Prostate gland (tissue), 2 donors: Measurements from ENCODE around the gene CELF4. TPM values are rescaled to one million over a fixed set of nuclear protein-coding genes. Genes with fewer than 3 reads are reported as not detected.

ENCODE experiments used
- DNase-seq: peaks from one replicate; pipeline ENCODE4 v3.0.0-alpha.2; 2019; ENCODE audit warnings: low spot score
- H3K27ac ChIP-seq, 2 donors: fragments of 200-600 bp; sonication (generic); 2 replicates each; pipeline ENCODE4 v1.5.1; 2017 to 2019
- H3K27me3 ChIP-seq: fragments of 200-600 bp; sonication (generic); replicated peaks from 2 replicates; pipeline ENCODE4 v1.5.1; 2019; ENCODE audit not compliant: insufficient read depth
- H3K36me3 ChIP-seq, 2 donors: fragments of 200-600 bp; sonication (generic); 1 replicate in 1 of 2; 2 replicates in 1 of 2; pipeline versions ENCODE4 v1.5.1 to v1.8.1; 2017 to 2019
- H3K4me1 ChIP-seq: fragments of 200-600 bp; sonication (generic); replicated peaks from 2 replicates; pipeline ENCODE4 v1.5.1; 2019
- H3K4me3 ChIP-seq, 2 donors: fragments of 200-600 bp; sonication (generic); 2 replicates each; pipeline ENCODE4 v1.5.1; 2017 to 2019
- H3K9me3 ChIP-seq: fragments of 200-600 bp; sonication (generic); 2 replicates; pipeline ENCODE4 v1.5.1; 2017
- POLR2A ChIP-seq: fragments of 450-650 bp; IDR thresholded peaks from one replicate; pipeline ENCODE4 v1.6.1; 2016; ENCODE audit warnings: antibody characterized with exemption, mild to moderate bottlenecking
- POLR2AphosphoS5 ChIP-seq: sonication (generic); formaldehyde crosslinking; IDR thresholded peaks from one replicate; pipeline ENCODE4 v1.6.1; 2017; ENCODE audit warnings: antibody characterized with exemption
- WGBS: methylation state at CpG from one replicate; pipeline ENCODE4 v1.1.5; 2018; 5-methylcytosine and 5-hydroxymethylcytosine counted together
- intact Hi-C: fragments of 100-400 bp; cut with DNase I; formaldehyde crosslinking; loops from one replicate; pipeline ENCODE4 v1.14.2; 2022
- total RNA-seq, 2 donors: library from RNA; depleted of rRNA; stranded (reverse); fragments of >200 nt; gene quantifications; one replicate each; pipeline ENCODE4 v1.1.0, GENCODE V29; 2016
- TF ChIP-seq, protein P1 (sequence below), 4 experiments: fragments of 200-600 bp in 2 of 4; fragments of 450-650 bp in 2 of 4; sonication (generic) in 2 of 4; IDR thresholded peaks; 1 replicate in 3 of 4; 2 replicates in 1 of 4; pipeline ENCODE4 v1.5.1; 2016 to 2019; ENCODE audit warnings: antibody characterized with exemption in 4 of 4, mild to moderate bottlenecking in 2 of 4, moderate library complexity in 2 of 4

Gene CELF4
- total RNA-seq, 2 donors from 2014 or later = 7.8 to 8.5 TPM

- WGBS = 76% methylated on average over 4 of the region's 4 CpGs
- TF ChIP-seq, protein P1, sequence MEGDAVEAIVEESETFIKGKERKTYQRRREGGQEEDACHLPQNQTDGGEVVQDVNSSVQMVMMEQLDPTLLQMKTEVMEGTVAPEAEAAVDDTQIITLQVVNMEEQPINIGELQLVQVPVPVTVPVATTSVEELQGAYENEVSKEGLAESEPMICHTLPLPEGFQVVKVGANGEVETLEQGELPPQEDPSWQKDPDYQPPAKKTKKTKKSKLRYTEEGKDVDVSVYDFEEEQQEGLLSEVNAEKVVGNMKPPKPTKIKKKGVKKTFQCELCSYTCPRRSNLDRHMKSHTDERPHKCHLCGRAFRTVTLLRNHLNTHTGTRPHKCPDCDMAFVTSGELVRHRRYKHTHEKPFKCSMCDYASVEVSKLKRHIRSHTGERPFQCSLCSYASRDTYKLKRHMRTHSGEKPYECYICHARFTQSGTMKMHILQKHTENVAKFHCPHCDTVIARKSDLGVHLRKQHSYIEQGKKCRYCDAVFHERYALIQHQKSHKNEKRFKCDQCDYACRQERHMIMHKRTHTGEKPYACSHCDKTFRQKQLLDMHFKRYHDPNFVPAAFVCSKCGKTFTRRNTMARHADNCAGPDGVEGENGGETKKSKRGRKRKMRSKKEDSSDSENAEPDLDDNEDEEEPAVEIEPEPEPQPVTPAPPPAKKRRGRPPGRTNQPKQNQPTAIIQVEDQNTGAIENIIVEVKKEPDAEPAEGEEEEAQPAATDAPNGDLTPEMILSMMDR (IDR thresholded peaks at IDR 0.05) = no peak
- TF ChIP-seq POLR2A (no peak), POLR2AphosphoS5 (no peak)
- H3K27me3 ChIP-seq = no peaks in the 10 kb centered on the region
- no peaks in the 10 kb centered on the region for H3K4me1 ChIP-seq
- no peaks in the 10 kb centered on the region for H3K36me3 ChIP-seq
- H3K4me3 ChIP-seq = no peak overlapping the region
- no peaks in the 10 kb centered on the region for H3K9me3 ChIP-seq
- intact Hi-C loops = no loop called here
- DNase-seq = no peak
- H3K27ac ChIP-seq = no peak overlapping the region
Observed at GRCh38 chr18:37424507-37424906, 141.1 kb downstream of the CELF4 start.

- Histone ChIP-seq H3K4me1 (no peaks in the 10 kb centered on the region), H3K4me3 (no peak overlapping the region), H3K36me3 (no peaks in the 10 kb centered on the region), H3K9me3 (no peaks in the 10 kb centered on the region), H3K27ac (no peak overlapping the region), H3K27me3 (no peaks in the 10 kb centered on the region)
- TF ChIP-seq, protein P1 (IDR thresholded peaks at IDR 0.05) = no peak
- TF ChIP-seq POLR2A = no peak
- TF ChIP-seq POLR2AphosphoS5 = no peak
- no peak for DNase-seq
- intact Hi-C loops = no loop called here
- 82% methylated on average over 6 of the region's 6 CpGs for WGBS
Observed at GRCh38 chr18:37422596-37422995, 143.0 kb downstream of the CELF4 start.

- DNase-seq = no peak
- H3K4me1 ChIP-seq = no peaks in the 10 kb centered on the region
- no peaks in the 10 kb centered on the region for H3K27me3 ChIP-seq
- TF ChIP-seq, protein P1 (IDR thresholded peaks at IDR 0.05) = no peak
- TF ChIP-seq POLR2A (no peak), POLR2AphosphoS5 (no peak)
- H3K27ac ChIP-seq = no peak overlapping the region
- H3K4me3 ChIP-seq = no peak overlapping the region
- intact Hi-C loops = no loop called here
- no peaks in the 10 kb centered on the region for H3K9me3 ChIP-seq
- no peaks in the 10 kb centered on the region for H3K36me3 ChIP-seq
- 94% methylated on average over 2 of the region's 2 CpGs for WGBS
Observed at GRCh38 chr18:37422116-37422515, 143.5 kb downstream of the CELF4 start.

GRCh38 chr18:37421341-37422077 lies 144.1 kb downstream of the CELF4 start:
- H3K4me1 ChIP-seq = no peaks in the 10 kb centered on the region
- WGBS = 68% methylated on average over 16 of the region's 16 CpGs
- intact Hi-C loops = no loop called here
- TF ChIP-seq, protein P1 (IDR thresholded peaks at IDR 0.05) = no peak
- H3K27ac ChIP-seq = no peak overlapping the region
- H3K27me3 ChIP-seq = no peaks in the 10 kb centered on the region
- H3K36me3 ChIP-seq = no peaks in the 10 kb centered on the region
- no peak for DNase-seq
- H3K4me3 ChIP-seq = no peak overlapping the region
- H3K9me3 ChIP-seq = no peaks in the 10 kb centered on the region

GRCh38 chr18:37420315-37420880 lies 145.2 kb downstream of the CELF4 start:
- Histone ChIP-seq H3K4me3 (no peak overlapping the region), H3K4me1 (no peaks in the 10 kb centered on the region), H3K27ac (no peak overlapping the region), H3K27me3 (no peaks in the 10 kb centered on the region), H3K36me3 (no peaks in the 10 kb centered on the region), H3K9me3 (no peaks in the 10 kb centered on the region)
- DNase-seq = no peak
- 86% methylated on average over 7 of the region's 7 CpGs for whole genome bisulfite sequencing
- intact Hi-C loops = no loop called here
- TF ChIP-seq POLR2AphosphoS5 = no peak
- TF ChIP-seq POLR2A = no peak
- TF ChIP-seq, protein P1 (IDR thresholded peaks at IDR 0.05) = no peak
